Glutamatergic neuron (in vitro differentiated cells): ENCODE measurements around the gene WNK4. TPM values are rescaled to one million over a fixed set of nuclear protein-coding genes. Genes with fewer than 3 reads are reported as not detected.
A peak's percentile ranks its signal among the peaks of the same experiment; 100 is the strongest.

Experiments
- DNase-seq: peaks from one replicate; pipeline ENCODE4 v3.0.0; 2022
- H3K27ac Mint-ChIP-seq: one replicate; pipeline ENCODE4 v1.8.0; 2020; ENCODE audit warnings: mild to moderate bottlenecking, mixed read lengths, inconsistent platforms; ENCODE audit not compliant: unreplicated experiment
- H3K27me3 Mint-ChIP-seq: one replicate; pipeline ENCODE4 v1.8.0; 2020; ENCODE audit warnings: mild to moderate bottlenecking, moderate library complexity, mixed read lengths, inconsistent platforms; ENCODE audit not compliant: unreplicated experiment
- H3K36me3 Mint-ChIP-seq: one replicate; pipeline ENCODE4 v1.8.0; 2020; ENCODE audit warnings: mild to moderate bottlenecking, mixed read lengths, inconsistent platforms; ENCODE audit not compliant: unreplicated experiment
- H3K4me1 Mint-ChIP-seq: one replicate; pipeline ENCODE4 v1.8.0; 2020; ENCODE audit warnings: mild to moderate bottlenecking, low read depth, mixed read lengths, inconsistent platforms; ENCODE audit not compliant: unreplicated experiment
- H3K4me3 Mint-ChIP-seq: one replicate; pipeline ENCODE4 v1.8.0; 2020; ENCODE audit warnings: mild to moderate bottlenecking, mixed read lengths, inconsistent platforms; ENCODE audit not compliant: unreplicated experiment
- H3K9me3 Mint-ChIP-seq: one replicate; pipeline ENCODE4 v1.8.0; 2020; ENCODE audit warnings: mild to moderate bottlenecking, moderate library complexity, mixed read lengths, inconsistent platforms; ENCODE audit not compliant: unreplicated experiment
- total RNA-seq: library from RNA; stranded (reverse); fragmentation: NEBNext Ultra II Directional; extraction: Animal tissue kit (Norgen Biotek cat#: 25700); gene quantifications from one replicate; pipeline ENCODE4 v1.2.1, GENCODE V29; 2021; ENCODE audit not compliant: unreplicated experiment
- TF ChIP-seq, protein P1 (sequence below): fragments of 200-600 bp; sonication (generic); IDR thresholded peaks from one replicate; pipeline ENCODE4 v1.5.0; 2021; ENCODE audit not compliant: partially characterized antibody, unreplicated experiment

Gene WNK4
- total RNA-seq, 1 donor from 2014 or later: 2.7 TPM

DNA sequence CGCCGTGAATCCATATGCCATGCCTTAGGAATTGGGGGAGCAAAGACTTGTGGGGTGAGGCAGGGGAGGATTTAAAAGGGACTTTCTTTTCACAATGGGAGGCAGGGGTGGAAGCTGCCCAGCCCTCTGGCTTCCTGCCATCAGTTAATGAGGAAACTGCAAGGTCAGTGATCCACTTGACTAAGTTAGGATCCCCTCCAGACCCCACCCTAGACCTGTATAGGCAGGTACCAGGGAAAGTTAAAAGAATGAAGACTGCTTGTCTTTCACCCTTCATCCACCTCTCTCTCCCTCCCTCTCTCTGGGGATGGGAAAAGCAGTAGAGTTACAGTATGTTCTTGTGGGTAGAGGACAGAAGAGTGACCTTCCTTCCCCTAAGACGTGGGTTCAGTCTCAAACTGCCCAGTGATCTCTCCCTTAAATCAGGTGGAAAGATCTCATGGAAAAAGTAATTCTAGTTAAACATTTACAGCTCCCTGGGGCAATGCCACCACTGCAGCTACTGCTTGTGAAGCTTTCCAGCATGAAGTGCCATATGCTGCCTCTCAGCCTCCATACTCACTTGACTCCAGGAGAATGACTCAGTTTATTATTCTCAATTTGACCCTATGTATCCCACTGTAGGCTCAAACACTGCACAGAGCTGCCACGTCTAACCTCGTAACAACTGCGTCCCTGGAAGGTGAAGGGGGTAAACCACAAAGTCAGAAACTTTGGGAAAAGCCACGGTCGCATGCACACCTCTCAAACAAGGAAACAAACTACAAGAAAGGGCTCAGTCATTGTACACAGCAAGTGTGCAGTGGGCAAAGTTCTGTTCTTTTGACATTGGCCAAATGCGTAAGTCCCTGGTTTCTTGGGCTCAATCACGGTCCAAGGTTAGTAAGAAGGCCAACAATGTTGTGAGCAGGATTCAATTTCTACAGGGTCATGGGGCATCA is 16.9 kb downstream of the WNK4 start:
- Mint-ChIP-seq H3K27me3 (peaks cover 9% of the 10 kb centered on the region), H3K4me3 (peak overlapping the region; percentile 93), H3K27ac (peak overlapping the region; percentile 22), H3K4me1 (peaks cover 3% of the 10 kb centered on the region), H3K36me3 (peaks cover 6% of the 10 kb centered on the region), H3K9me3 (peaks cover 2% of the 10 kb centered on the region)
- no peak for DNase-seq
- TF ChIP-seq, protein P1, sequence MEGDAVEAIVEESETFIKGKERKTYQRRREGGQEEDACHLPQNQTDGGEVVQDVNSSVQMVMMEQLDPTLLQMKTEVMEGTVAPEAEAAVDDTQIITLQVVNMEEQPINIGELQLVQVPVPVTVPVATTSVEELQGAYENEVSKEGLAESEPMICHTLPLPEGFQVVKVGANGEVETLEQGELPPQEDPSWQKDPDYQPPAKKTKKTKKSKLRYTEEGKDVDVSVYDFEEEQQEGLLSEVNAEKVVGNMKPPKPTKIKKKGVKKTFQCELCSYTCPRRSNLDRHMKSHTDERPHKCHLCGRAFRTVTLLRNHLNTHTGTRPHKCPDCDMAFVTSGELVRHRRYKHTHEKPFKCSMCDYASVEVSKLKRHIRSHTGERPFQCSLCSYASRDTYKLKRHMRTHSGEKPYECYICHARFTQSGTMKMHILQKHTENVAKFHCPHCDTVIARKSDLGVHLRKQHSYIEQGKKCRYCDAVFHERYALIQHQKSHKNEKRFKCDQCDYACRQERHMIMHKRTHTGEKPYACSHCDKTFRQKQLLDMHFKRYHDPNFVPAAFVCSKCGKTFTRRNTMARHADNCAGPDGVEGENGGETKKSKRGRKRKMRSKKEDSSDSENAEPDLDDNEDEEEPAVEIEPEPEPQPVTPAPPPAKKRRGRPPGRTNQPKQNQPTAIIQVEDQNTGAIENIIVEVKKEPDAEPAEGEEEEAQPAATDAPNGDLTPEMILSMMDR: no peak

DNA sequence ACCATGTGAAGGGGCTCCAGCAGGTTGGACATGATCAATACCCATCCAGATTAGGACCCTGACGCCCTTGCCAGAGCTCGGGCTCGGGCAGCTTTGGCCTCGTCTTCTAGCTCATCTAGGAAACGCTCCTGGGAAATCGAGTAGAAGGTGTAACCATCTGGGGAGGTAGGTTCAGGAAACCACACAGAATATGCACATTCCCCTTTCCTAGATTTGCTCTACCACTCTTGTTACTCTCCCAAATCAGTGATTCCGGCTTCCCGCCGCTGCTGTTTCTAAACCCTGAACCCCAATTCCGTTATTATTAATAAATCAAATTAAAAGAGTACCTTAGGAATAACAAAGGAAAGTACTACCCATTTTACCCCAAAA is 17.6 kb downstream of the WNK4 start:
- H3K27ac Mint-ChIP-seq: peak overlapping the region; percentile 85
- peaks cover 8% of the 10 kb centered on the region for H3K27me3 Mint-ChIP-seq
- H3K4me1 Mint-ChIP-seq: peaks cover 3% of the 10 kb centered on the region

DNA sequence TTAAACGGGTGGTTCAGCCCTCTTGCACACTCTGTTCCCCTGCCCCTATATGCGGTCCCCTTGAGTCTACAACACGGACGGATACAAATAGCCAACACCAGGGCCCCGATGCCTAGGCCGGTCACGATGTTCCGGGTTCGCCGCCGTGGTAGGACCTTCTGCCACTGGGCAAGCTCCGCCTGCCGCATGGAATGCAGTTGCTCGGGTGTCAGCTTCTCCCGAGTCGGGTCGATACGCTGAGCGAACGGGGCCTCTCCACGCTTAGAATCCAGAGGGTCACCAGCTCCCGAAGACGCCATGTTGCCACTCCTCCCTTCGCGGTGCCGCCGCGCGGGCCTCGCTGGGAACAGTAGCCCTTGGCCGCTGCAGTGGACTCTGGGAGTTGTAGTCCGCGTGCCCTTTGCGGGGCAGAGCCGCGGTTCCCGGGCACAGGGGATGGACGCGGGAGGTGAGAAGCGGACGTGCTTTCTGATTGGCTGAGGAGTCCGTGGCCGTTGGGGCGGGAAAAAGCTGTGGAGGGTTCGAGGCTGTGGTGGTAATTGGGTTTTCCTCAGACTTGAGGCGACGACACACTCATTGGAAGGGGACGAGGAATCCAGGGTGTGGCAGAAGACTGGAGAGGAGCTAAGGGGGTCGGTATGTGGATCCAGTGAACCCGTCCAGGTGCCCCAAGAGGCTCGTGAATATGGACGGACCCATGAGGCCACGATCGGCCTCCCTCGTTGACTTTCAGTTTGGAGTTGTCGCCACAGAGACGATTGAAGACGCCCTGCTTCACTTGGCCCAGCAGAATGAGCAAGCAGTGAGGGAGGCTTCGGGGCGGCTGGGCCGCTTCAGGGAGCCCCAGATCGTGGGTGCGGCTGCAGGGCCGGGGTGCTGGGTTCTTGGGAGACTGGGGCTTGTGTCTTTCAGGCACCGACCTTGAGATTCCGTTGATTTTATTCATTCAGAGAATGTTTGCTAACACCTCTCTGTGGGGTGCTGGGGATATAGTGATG is 18.3 kb downstream of the WNK4 start, which contains the start of the genes CNTD1 and COA3:
TSS of gene CNTD1 (plus strand) at position 479 of the 998 bp plus-strand sequence. CDS start at position 686, 207 bp downstream.
TSS of gene COA3 (minus strand) at position 322 of the 998 bp plus-strand sequence. CDS start at position 299, 23 bp downstream.
- Mint-ChIP-seq H3K36me3 (peaks cover 6% of the 10 kb centered on the region), H3K9me3 (peaks cover 2% of the 10 kb centered on the region), H3K27ac (peak within 1 kb of the TSS; percentile 85), H3K4me3 (peak within 1 kb of the TSS; percentile 93), H3K4me1 (peaks cover 3% of the 10 kb centered on the region), H3K27me3 (peaks cover 8% of the 10 kb centered on the region)
- TF ChIP-seq, protein P1: no peak
- DNase-seq: peak; percentile 93

More for the DNA sequence above, 17.6 kb downstream of the WNK4 start:
- H3K36me3 Mint-ChIP-seq: peaks cover 6% of the 10 kb centered on the region
- TF ChIP-seq, protein P1: no peak
- no peak for DNase-seq
- peaks cover 2% of the 10 kb centered on the region for H3K9me3 Mint-ChIP-seq
- peak overlapping the region; percentile 93 for H3K4me3 Mint-ChIP-seq

DNA sequence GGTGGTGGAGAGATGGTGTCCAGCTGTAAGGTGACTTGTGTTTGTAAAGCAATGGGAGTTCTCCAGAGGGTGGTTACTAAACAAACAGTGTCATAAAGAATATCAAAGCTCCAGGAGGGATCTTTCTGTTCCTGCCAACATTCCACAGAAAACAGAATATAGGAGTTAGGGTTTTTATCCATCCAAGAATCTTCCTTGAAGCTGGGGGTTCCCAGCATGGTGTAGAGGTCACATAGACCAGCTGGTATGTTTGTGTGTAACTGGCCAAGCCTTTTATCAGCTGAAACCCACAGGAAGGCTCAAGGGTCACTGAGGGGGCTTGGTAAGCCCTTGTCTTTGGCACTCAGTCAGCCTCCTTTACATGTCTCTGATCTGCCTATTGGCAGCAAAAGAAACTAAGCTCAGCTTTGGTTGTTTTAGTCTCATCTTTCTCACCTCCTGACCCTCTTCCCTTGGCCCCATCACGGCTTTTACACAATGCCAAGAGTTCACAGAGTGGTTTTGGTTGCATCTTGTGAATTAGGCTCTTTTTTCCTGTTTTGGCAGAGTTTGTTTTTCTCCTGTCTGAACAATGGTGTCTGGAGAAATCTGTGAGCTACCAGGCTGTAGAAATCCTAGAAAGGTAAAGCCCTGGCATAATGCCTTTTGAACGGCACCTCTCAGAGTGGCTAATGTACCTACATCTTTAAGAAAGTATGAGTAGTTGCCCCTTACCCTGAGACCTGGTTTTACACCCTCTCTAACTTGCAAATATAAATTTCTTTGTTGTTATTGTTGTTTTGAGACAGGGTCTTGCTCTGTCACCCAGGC is 22.9 kb downstream of the WNK4 start:
- H3K4me3 Mint-ChIP-seq: no peak overlapping the region
- H3K4me1 Mint-ChIP-seq: no peaks in the 10 kb centered on the region
- DNase-seq: no peak
- peaks cover 5% of the 10 kb centered on the region for H3K9me3 Mint-ChIP-seq
- no peaks in the 10 kb centered on the region for H3K36me3 Mint-ChIP-seq
- TF ChIP-seq, protein P1: no peak
- H3K27me3 Mint-ChIP-seq: peaks cover 7% of the 10 kb centered on the region
- H3K27ac Mint-ChIP-seq: no peak overlapping the region
